Neuronal stem cell (in vitro differentiated cells): ENCODE results near the gene DDX42.

Experiments used
- DNase-seq: peaks from one replicate; pipeline ENCODE4 v3.0.0-alpha.2; 2013; ENCODE audit warnings: low spot score
- H2AFZ ChIP-seq: one replicate; pipeline ENCODE4 v1.6.1; 2013; ENCODE audit warnings: mild to moderate bottlenecking, low read length, inconsistent platforms
- H2AK5ac ChIP-seq: 2 replicates; pipeline ENCODE4 v1.6.1; 2013; ENCODE audit warnings: low read depth, mild to moderate bottlenecking, inconsistent platforms, low read length, moderate library complexity, mixed read lengths
- H2BK120ac ChIP-seq: 2 replicates; pipeline ENCODE4 v1.6.1; 2013; ENCODE audit warnings: low read depth, mild to moderate bottlenecking, inconsistent platforms, low read length, moderate library complexity, mixed read lengths
- H2BK12ac ChIP-seq: one replicate; pipeline ENCODE4 v1.6.1; 2013; ENCODE audit warnings: low read length, inconsistent platforms
- H2BK15ac ChIP-seq: 2 replicates; pipeline ENCODE4 v1.6.1; 2013; ENCODE audit warnings: mild to moderate bottlenecking, low read length, inconsistent platforms, mixed read lengths
- H2BK5ac ChIP-seq: one replicate; pipeline ENCODE4 v1.6.1; 2013; ENCODE audit warnings: inconsistent platforms, mild to moderate bottlenecking, low read length, moderate library complexity
- H3K14ac ChIP-seq: one replicate; pipeline ENCODE4 v1.6.1; 2013; ENCODE audit warnings: low read length, inconsistent platforms
- H3K18ac ChIP-seq: 2 replicates; pipeline ENCODE4 v1.6.1; 2013; ENCODE audit warnings: low read length, inconsistent platforms
- H3K23ac ChIP-seq: 2 replicates; pipeline ENCODE4 v1.6.1; 2013; ENCODE audit warnings: low read depth, mild to moderate bottlenecking, mixed read lengths, low read length, inconsistent platforms; ENCODE audit not compliant: poor library complexity
- H3K27ac ChIP-seq: replicated peaks from 3 replicates; pipeline ENCODE4 v1.5.1; 2013; ENCODE audit warnings: low read length, inconsistent platforms
- H3K27me3 ChIP-seq, 3 experiments: 2 replicates each; pipeline ENCODE4 v1.6.1; 2013; ENCODE audit warnings: low read length in 3 of 3, mild to moderate bottlenecking in 2 of 3, inconsistent platforms in 1 of 3, low read depth in 1 of 3, mixed read lengths in 1 of 3, moderate library complexity in 1 of 3; ENCODE audit not compliant: control insufficient read depth in 3 of 3, insufficient read depth in 3 of 3
- H3K36me3 ChIP-seq, 2 donors: replicated peaks in 1 of 2; 2 replicates each; pipeline ENCODE4 v1.6.1; 2013; ENCODE audit warnings: low read length in 2 of 2; ENCODE audit not compliant: control insufficient read depth in 2 of 2, insufficient read depth in 2 of 2
- H3K4ac ChIP-seq: 2 replicates; pipeline ENCODE4 v1.6.1; 2013; ENCODE audit warnings: inconsistent platforms, mild to moderate bottlenecking, low read length, moderate library complexity
- H3K4me1 ChIP-seq, 2 donors: 1 replicate in 1 of 2; 2 replicates in 1 of 2; pipeline ENCODE4 v1.6.1; 2013; ENCODE audit warnings: low read length in 2 of 2, low read depth in 1 of 2; ENCODE audit not compliant: control insufficient read depth in 2 of 2, insufficient read depth in 1 of 2
- H3K4me2 ChIP-seq: one replicate; pipeline ENCODE4 v1.6.1; 2013; ENCODE audit warnings: mild to moderate bottlenecking, low read length, inconsistent platforms; ENCODE audit not compliant: insufficient read depth, poor library complexity, severe bottlenecking
- H3K4me3 ChIP-seq, 2 donors: 2 replicates each; pipeline ENCODE4 v1.5.1; 2013; ENCODE audit warnings: low read length in 2 of 2, mild to moderate bottlenecking in 2 of 2, inconsistent platforms in 1 of 2, moderate library complexity in 1 of 2
- H3K79me1 ChIP-seq: one replicate; pipeline ENCODE4 v1.6.1; 2013; ENCODE audit warnings: low read depth, mild to moderate bottlenecking, inconsistent platforms, low read length, moderate library complexity
- H3K9ac ChIP-seq: one replicate; pipeline ENCODE4 v1.6.1; 2013; ENCODE audit warnings: mild to moderate bottlenecking, low read depth, low read length, inconsistent platforms; ENCODE audit not compliant: poor library complexity
- H3K9me3 ChIP-seq, 2 donors: replicated peaks in 1 of 2; 2 replicates each; pipeline versions ENCODE3 to v1.6.1; 2013; ENCODE audit warnings: low read length in 2 of 2, mild to moderate bottlenecking in 2 of 2, inconsistent platforms in 1 of 2, low read depth in 1 of 2, mixed read lengths in 1 of 2, moderate library complexity in 1 of 2; ENCODE audit not compliant: control insufficient read depth in 2 of 2, insufficient read depth in 1 of 2
- H4K8ac ChIP-seq: one replicate; pipeline ENCODE4 v1.6.1; 2013; ENCODE audit warnings: low read depth, mild to moderate bottlenecking, inconsistent platforms, low read length, moderate library complexity
- H4K91ac ChIP-seq: one replicate; pipeline ENCODE4 v1.6.1; 2013; ENCODE audit warnings: low read length, low read depth, mild to moderate bottlenecking, inconsistent platforms; ENCODE audit not compliant: poor library complexity
- WGBS, 2 donors: extraction: QIAGEN DNeasy Blood & Tissue Kit; methylation state at CpG; one replicate each; pipeline ENCODE4 v1.1.7; 2013; ENCODE audit warnings: missing lambda C conversion rate in 2 of 2, mixed read lengths in 1 of 2; ENCODE audit not compliant: insufficient read length in 2 of 2, insufficient replicate concordance in 1 of 2; ENCODE audit errors: extremely low coverage in 2 of 2; 5-methylcytosine and 5-hydroxymethylcytosine counted together

DDX42 gene

DNA sequence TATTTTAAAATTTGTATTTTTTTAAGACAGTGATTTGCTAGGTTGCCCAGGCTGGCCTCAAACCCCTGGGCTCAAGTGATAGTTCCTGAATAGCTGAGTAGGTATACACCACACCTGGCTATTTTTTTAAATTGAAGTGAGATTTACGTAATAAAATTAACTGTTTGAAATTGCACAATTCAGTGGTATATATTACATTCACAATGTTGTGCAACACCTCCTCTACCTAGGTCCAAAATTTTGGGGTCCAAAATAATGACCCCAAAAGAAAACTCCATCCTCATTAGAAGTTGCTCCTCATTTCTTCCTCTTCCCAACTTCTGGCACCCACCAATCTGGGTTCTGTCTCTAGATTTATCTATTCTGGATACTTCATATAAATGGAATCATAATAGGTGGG is 71.5 kb downstream of the DDX42 start:
- no peak overlapping the region for H3K4me3 ChIP-seq
- H2BK15ac ChIP-seq: no peak overlapping the region
- H3K4me1 ChIP-seq: peaks cover 9 to 11% of the 10 kb centered on the region in 2 donors
- H3K9ac ChIP-seq: no peak overlapping the region
- H3K14ac ChIP-seq: no peak overlapping the region
- H3K18ac ChIP-seq: no peak overlapping the region
- peaks cover 0 to 10% of the 10 kb centered on the region in 2 donors for H3K9me3 ChIP-seq
- H3K27ac ChIP-seq: no peak overlapping the region
- no peak overlapping the region for H2BK12ac ChIP-seq
- H2AK5ac ChIP-seq: no peak overlapping the region
- H4K8ac ChIP-seq: no peak overlapping the region
- WGBS, 2 donors: no CpG with 5 or more reads among the region's 1 CpG
- no peak overlapping the region for H2AFZ ChIP-seq
- H3K23ac ChIP-seq: no peak overlapping the region
- no peak overlapping the region for H3K4me2 ChIP-seq
- H3K27me3 ChIP-seq: peaks cover 0 to 7% (median 0%) of the 10 kb centered on the region in 3 experiments
- H3K4ac ChIP-seq: no peak overlapping the region
- DNase-seq: no peak
- H2BK5ac ChIP-seq: no peak overlapping the region
- no peaks in the 10 kb centered on the region for H3K36me3 ChIP-seq
- H4K91ac ChIP-seq: no peak overlapping the region
- H2BK120ac ChIP-seq: no peak overlapping the region
- peaks cover 4% of the 10 kb centered on the region for H3K79me1 ChIP-seq

DNA sequence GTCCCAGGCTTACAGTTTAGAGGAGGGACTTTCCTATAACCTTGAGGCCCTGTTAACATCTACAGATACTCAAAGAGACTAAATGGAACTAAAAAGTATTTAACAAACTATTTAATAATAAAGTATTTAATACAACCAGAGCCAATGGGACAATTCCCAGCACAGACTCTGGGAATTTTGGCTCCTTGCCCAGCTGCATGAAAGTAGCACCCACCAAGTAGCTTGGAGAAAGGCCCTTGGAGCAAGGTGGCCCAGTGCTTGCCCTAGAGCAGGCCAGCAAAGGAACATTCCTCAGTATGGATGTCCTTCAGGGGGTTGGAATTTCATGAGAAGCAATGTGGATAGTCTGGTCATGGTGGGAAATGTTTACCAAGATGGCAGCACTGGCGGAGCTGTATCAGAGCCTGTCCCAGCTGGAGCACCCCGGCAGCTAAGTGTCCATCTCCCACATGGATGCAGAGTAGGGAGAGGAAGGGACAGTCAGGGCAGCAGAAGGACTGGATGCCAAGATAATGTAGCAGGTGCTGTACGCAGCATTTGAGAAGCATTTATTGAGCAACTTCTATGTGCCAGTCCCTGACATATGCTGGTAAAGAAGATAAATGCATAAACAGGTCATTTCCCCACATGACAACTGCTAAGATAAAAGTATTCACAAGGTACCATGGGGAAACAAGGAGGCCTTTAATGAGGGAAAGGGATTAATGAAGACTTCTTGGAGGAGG is 73.7 kb downstream of the DDX42 start:
- H2BK5ac ChIP-seq: no peak overlapping the region

DNA sequence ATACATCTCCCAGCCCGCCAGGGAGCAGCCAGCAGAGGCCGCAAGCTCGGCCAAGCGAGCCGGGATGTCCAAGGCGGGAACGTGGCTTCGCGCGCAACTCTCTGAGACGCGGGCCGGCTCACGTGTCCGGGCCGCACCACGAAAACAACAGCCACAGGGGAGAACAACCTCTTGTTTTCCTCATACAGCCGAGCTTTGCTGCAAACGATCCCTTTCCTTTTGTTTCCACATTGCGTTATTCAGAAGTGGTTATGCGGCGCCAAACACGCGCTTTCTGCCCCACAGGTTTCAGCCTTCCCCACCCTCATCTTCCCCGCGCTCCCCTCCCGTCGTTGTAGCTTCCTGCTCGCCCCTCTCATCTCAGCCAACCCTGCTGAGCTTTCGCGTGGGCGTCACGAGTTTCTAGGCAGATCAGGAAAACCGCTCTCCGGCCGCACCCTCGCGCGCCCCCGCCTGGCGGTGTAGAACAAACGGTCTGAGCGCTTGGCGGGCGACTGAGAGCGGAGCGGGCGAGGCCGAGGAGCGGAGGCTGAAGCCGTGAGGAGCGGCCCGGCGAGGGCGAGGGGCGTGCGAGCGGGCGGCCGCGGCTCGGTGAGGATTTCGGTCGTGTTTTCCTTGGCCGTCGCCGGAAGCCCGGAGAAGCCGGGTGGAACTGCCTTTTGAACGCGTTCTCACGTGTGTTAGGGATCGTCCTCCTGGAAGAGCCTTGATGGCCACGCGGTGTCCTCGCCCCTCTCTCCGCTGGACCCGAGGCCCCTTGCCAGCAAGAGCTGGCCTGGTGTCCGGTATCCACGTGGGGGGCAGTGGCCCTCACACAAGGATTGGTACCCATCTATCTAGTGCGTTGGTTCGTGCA is 75.1 kb downstream of the DDX42 start:
- Histone ChIP-seq H3K79me1 (no peaks in the 10 kb centered on the region), H3K18ac (peak overlapping the region; percentile 50), H3K4me1 (peaks cover 0 to 3% of the 10 kb centered on the region in 2 donors), H3K36me3 (no peaks in the 10 kb centered on the region), H2BK12ac (peak overlapping the region; percentile 26), H2BK15ac (no peak overlapping the region), H3K27ac (no peak overlapping the region), H3K4me2 (peak overlapping the region; percentile 38), H2BK5ac (no peak overlapping the region), H4K8ac (peak overlapping the region; percentile 87), H3K4me3 (peak overlapping the region in 1 of 2 donors; percentile 53), H2AFZ (peak overlapping the region; percentile 56), H3K4ac (no peak overlapping the region), H3K14ac (no peak overlapping the region), H3K27me3 (peaks cover 0 to 7% (median 0%) of the 10 kb centered on the region in 3 experiments), H3K9me3 (peaks cover 0 to 10% of the 10 kb centered on the region in 2 donors), H2AK5ac (peak overlapping the region; percentile 36), H3K9ac (no peak overlapping the region), H4K91ac (peak overlapping the region; percentile 33), H3K23ac (peak overlapping the region; percentile 75), H2BK120ac (no peak overlapping the region)
- peak; percentile 61 for DNase-seq
- no CpG with 5 or more reads among the region's 82 CpGs for WGBS, 2 donors

More for the DNA sequence above, 73.7 kb downstream of the DDX42 start:
- H2AK5ac ChIP-seq: no peak overlapping the region
- H3K18ac ChIP-seq: no peak overlapping the region
- no peak for DNase-seq
- no peak overlapping the region for H3K9ac ChIP-seq
- no peak overlapping the region for H2BK12ac ChIP-seq
- no peak overlapping the region for H3K14ac ChIP-seq
- no peak overlapping the region for H2AFZ ChIP-seq
- peaks cover 3 to 4% of the 10 kb centered on the region in 2 donors for H3K4me1 ChIP-seq
- no peak overlapping the region for H2BK15ac ChIP-seq
- no peak overlapping the region for H4K91ac ChIP-seq
- H2BK120ac ChIP-seq: no peak overlapping the region
- H3K9me3 ChIP-seq: peaks cover 0 to 10% of the 10 kb centered on the region in 2 donors
- no peak overlapping the region for H3K27ac ChIP-seq
- no peak overlapping the region for H3K4ac ChIP-seq
- no peak overlapping the region for H3K23ac ChIP-seq
- H3K27me3 ChIP-seq: peaks cover 0 to 7% (median 0%) of the 10 kb centered on the region in 3 experiments
- H3K4me2 ChIP-seq: no peak overlapping the region
- H3K4me3 ChIP-seq: no peak overlapping the region
- H3K36me3 ChIP-seq: no peaks in the 10 kb centered on the region
- no CpG with 5 or more reads among the region's 3 CpGs for WGBS, 2 donors
- H3K79me1 ChIP-seq: no peaks in the 10 kb centered on the region
- H4K8ac ChIP-seq: no peak overlapping the region

DNA sequence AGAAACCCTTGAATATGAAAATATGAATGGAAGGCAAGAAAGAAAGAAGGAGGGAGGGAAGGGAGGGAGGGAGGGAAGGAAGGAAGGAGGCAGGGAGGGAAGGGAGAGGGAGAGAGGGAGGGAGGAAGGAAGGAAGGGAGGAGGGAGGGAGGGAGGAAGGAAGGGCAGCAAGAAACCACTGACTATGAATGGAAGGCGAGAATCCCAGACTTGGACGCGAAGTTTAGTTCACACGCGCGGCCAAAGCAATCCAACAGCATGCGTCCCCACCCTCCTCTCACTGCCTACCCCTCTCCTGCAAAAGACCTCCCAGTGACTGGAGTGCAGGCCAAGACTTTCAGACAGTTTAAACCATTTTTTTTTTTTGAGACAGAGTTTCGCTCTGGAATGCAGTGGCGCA is 76.4 kb downstream of the DDX42 start:
- peaks cover 0 to 10% of the 10 kb centered on the region in 2 donors for H3K9me3 ChIP-seq
- no peak overlapping the region for H2AK5ac ChIP-seq
- H2BK5ac ChIP-seq: no peak overlapping the region
- H2BK12ac ChIP-seq: no peak overlapping the region
- H4K91ac ChIP-seq: no peak overlapping the region
- no CpG with 5 or more reads among the region's 9 CpGs for WGBS, 2 donors
- H3K4me1 ChIP-seq: peaks cover 0 to 3% of the 10 kb centered on the region in 2 donors
- no peak overlapping the region for H3K4me3 ChIP-seq
- no peaks in the 10 kb centered on the region for H3K36me3 ChIP-seq
- H3K27me3 ChIP-seq: peaks cover 0 to 7% (median 7%) of the 10 kb centered on the region in 3 experiments
- H3K4me2 ChIP-seq: no peak overlapping the region
- H3K23ac ChIP-seq: no peak overlapping the region
- no peak overlapping the region for H3K27ac ChIP-seq
- H3K18ac ChIP-seq: no peak overlapping the region
- H3K4ac ChIP-seq: no peak overlapping the region
- H3K14ac ChIP-seq: no peak overlapping the region
- H2BK120ac ChIP-seq: no peak overlapping the region
- H2AFZ ChIP-seq: no peak overlapping the region
- no peak overlapping the region for H2BK15ac ChIP-seq
- no peak overlapping the region for H3K9ac ChIP-seq
- no peaks in the 10 kb centered on the region for H3K79me1 ChIP-seq
- no peak overlapping the region for H4K8ac ChIP-seq
- no peak for DNase-seq
